ENCODE data around the gene CNTFR. TPM values are rescaled to one million over a fixed set of nuclear protein-coding genes. Genes with fewer than 3 reads are reported as not detected.
A peak's percentile ranks its signal among the peaks of the same experiment; 100 is the strongest.

CNTFR gene
- total RNA-seq, 1 donor from 2014 or later, result 7.4 TPM

DNA sequence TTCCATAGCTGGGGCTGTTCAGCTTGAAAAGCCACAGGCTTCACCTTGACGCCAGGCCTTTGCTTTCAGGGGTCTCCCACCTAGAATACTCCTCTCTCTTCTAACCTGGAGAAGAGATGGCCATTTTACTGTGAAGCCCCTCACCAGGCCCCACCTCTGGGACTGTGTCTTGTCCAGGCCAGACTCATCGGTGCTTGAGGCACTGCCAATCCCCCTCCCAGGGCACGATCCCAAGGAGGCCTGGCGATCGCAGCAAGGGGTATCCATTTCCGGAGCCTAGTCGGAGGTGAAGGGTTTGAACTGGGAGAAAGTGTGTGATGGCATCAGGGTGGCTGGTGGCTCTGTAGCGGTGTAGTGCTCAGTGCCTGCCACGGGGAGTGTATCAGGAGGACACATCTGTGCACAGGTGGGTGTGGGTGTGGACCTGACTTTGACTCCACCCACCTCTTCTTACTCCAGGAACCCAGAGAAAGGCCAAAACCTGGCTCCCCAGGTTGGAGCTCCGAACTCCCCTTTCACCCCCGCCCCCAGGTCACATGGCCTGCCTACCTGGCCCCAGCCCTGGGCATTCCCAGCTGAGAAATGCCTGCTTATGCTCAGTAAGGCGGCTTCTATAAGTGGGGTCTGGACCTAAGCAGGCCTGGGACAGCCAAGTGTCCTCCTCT lies 39.4 kb downstream of the CNTFR start:
- Histone ChIP-seq H3K4me2 (ENCODE audit: low read length) (no peak overlapping the region), H4K20me1 (ENCODE audit: insufficient read depth, low read length) (peaks cover 5% of the 10 kb centered on the region), H3K9me3 (ENCODE audit: insufficient read depth, low read depth, low read length) (no peaks in the 10 kb centered on the region), H3K27me3 (ENCODE audit: insufficient read depth, low read length) (peaks cover 12% of the 10 kb centered on the region), H3K9ac (ENCODE audit: low read length) (no peak overlapping the region), H3K4me3 (ENCODE audit: insufficient read depth, low read depth, low read length) (no peak overlapping the region), H3K36me3 (ENCODE audit: insufficient read depth, low read length) (no peaks in the 10 kb centered on the region), H3K27ac (ENCODE audit: low read depth, low read length) (no peak overlapping the region), H3K4me1 (ENCODE audit: insufficient read depth, low read length) (no peaks in the 10 kb centered on the region), H3K79me2 (ENCODE audit: insufficient read depth, low read length) (no peaks in the 10 kb centered on the region), H2AFZ (ENCODE audit: low read depth, low read length) (no peak overlapping the region)
- FAIRE-seq (no peak), DNase-seq (ENCODE audit: low read depth) (no peak)
- peaks cover 6% of the 10 kb centered on the region for H3K4me1 Mint-ChIP-seq (ENCODE audit: low read depth, unreplicated experiment)
- no peak overlapping the region for H3K4me3 Mint-ChIP-seq (ENCODE audit: unreplicated experiment)
- H3K9me3 Mint-ChIP-seq (ENCODE audit: unreplicated experiment), result no peaks in the 10 kb centered on the region
- TF ChIP-seq, protein P1, sequence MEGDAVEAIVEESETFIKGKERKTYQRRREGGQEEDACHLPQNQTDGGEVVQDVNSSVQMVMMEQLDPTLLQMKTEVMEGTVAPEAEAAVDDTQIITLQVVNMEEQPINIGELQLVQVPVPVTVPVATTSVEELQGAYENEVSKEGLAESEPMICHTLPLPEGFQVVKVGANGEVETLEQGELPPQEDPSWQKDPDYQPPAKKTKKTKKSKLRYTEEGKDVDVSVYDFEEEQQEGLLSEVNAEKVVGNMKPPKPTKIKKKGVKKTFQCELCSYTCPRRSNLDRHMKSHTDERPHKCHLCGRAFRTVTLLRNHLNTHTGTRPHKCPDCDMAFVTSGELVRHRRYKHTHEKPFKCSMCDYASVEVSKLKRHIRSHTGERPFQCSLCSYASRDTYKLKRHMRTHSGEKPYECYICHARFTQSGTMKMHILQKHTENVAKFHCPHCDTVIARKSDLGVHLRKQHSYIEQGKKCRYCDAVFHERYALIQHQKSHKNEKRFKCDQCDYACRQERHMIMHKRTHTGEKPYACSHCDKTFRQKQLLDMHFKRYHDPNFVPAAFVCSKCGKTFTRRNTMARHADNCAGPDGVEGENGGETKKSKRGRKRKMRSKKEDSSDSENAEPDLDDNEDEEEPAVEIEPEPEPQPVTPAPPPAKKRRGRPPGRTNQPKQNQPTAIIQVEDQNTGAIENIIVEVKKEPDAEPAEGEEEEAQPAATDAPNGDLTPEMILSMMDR (IDR thresholded peaks at IDR 0.05; ENCODE audit: insufficient read depth, low read depth, low read length), result no peak
- TF ChIP-seq EZH2 (IDR thresholded peaks at IDR 0.05; ENCODE audit: insufficient read depth, low read length), result no peak
- H3K27me3 Mint-ChIP-seq (ENCODE audit: low read depth, unreplicated experiment), result peaks cover 52% of the 10 kb centered on the region
- peaks cover 6% of the 10 kb centered on the region for H3K36me3 Mint-ChIP-seq (ENCODE audit: low read depth, unreplicated experiment)
- no peak overlapping the region for H3K27ac Mint-ChIP-seq (ENCODE audit: unreplicated experiment)

DNA sequence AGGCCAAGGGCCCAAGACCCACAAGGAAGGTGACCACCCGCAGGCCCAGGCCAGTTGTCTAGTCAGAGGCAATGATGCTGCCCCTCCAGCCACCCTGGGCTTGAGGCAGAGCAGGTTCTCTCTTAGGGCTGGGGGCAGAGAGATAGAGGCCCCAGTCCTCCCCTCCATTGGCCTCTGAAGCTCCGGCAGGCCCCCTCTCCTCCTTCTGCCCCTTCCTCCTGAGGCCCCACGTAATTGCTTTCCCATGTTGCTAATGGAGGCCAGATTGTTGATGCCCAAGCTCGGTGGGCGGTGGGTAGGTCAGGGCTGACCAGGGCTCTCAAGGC lies 40.2 kb downstream of the CNTFR start:
- no peak for FAIRE-seq
- H3K27ac ChIP-seq (ENCODE audit: low read depth, low read length), result no peak overlapping the region
- no peak overlapping the region for H3K4me3 ChIP-seq (ENCODE audit: insufficient read depth, low read depth, low read length)
- peaks cover under 1% of the 10 kb centered on the region for H3K4me1 Mint-ChIP-seq (ENCODE audit: low read depth, unreplicated experiment)
- no peaks in the 10 kb centered on the region for H3K79me2 ChIP-seq (ENCODE audit: insufficient read depth, low read length)
- H3K4me2 ChIP-seq (ENCODE audit: low read length), result no peak overlapping the region
- H3K4me1 ChIP-seq (ENCODE audit: insufficient read depth, low read length), result no peaks in the 10 kb centered on the region
- H3K9me3 ChIP-seq (ENCODE audit: insufficient read depth, low read depth, low read length), result no peaks in the 10 kb centered on the region
- H3K27me3 ChIP-seq (ENCODE audit: insufficient read depth, low read length), result peaks cover 16% of the 10 kb centered on the region
- H3K9me3 Mint-ChIP-seq (ENCODE audit: unreplicated experiment), result no peaks in the 10 kb centered on the region
- H2AFZ ChIP-seq (ENCODE audit: low read depth, low read length), result no peak overlapping the region
- no peak for TF ChIP-seq EZH2 (IDR thresholded peaks at IDR 0.05; ENCODE audit: insufficient read depth, low read length)
- TF ChIP-seq, protein P1 (IDR thresholded peaks at IDR 0.05; ENCODE audit: insufficient read depth, low read depth, low read length), result no peak
- H3K4me3 Mint-ChIP-seq (ENCODE audit: unreplicated experiment), result no peak overlapping the region
- H3K36me3 Mint-ChIP-seq (ENCODE audit: low read depth, unreplicated experiment), result peaks cover 3% of the 10 kb centered on the region
- H3K36me3 ChIP-seq (ENCODE audit: insufficient read depth, low read length), result no peaks in the 10 kb centered on the region
- DNase-seq (ENCODE audit: low read depth), result no peak
- peaks cover 53% of the 10 kb centered on the region for H3K27me3 Mint-ChIP-seq (ENCODE audit: low read depth, unreplicated experiment)
- H4K20me1 ChIP-seq (ENCODE audit: insufficient read depth, low read length), result peaks cover 5% of the 10 kb centered on the region
- no peak overlapping the region for H3K27ac Mint-ChIP-seq (ENCODE audit: unreplicated experiment)
- no peak overlapping the region for H3K9ac ChIP-seq (ENCODE audit: low read length)

DNA sequence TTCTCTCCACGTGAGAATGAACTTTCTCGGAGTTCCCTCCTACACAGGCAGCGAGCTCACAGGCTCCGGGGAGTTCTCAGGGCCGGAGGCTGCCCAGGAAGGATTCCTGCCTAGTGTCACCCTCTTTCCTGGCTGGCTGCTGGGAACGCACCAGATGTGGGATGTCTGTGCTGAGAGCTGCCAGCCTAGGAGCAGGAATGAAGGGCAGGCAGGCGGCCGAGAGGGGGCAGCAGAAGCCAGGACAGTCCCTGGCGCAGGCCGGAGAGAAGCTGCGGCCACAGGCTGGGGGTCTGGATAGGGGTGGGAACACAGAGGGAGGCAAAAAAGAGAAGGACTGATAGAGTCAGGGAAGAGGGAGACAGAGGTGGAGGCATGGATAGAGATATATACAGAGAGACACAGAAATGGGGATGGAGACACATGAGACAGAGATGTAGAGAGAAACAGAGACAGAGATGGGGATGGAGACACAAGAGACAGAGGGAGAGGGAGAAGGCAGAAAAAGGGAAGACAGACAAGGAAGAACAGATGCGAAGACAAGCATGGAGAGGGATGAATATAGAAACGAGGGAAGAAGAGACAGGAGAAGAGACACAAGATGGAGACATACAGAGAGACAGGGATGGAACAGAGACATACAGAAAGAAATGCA lies 41.4 kb downstream of the CNTFR start:
- TF ChIP-seq, protein P1 (IDR thresholded peaks at IDR 0.05; ENCODE audit: insufficient read depth, low read depth, low read length), result peak; percentile 61
- no peak for TF ChIP-seq EZH2 (IDR thresholded peaks at IDR 0.05; ENCODE audit: insufficient read depth, low read length)
- H2AFZ ChIP-seq (ENCODE audit: low read depth, low read length), result no peak overlapping the region
- H3K27me3 ChIP-seq (ENCODE audit: insufficient read depth, low read length), result peaks cover 20% of the 10 kb centered on the region
- no peaks in the 10 kb centered on the region for H3K4me1 ChIP-seq (ENCODE audit: insufficient read depth, low read length)
- no peak overlapping the region for H3K4me2 ChIP-seq (ENCODE audit: low read length)
- DNase-seq (ENCODE audit: low read depth) (peak; percentile 8), FAIRE-seq (no peak)
- H3K4me3 ChIP-seq (ENCODE audit: insufficient read depth, low read depth, low read length), result no peak overlapping the region
- no peaks in the 10 kb centered on the region for H3K79me2 ChIP-seq (ENCODE audit: insufficient read depth, low read length)
- H3K4me3 Mint-ChIP-seq (ENCODE audit: unreplicated experiment), result no peak overlapping the region
- no peaks in the 10 kb centered on the region for H3K36me3 ChIP-seq (ENCODE audit: insufficient read depth, low read length)
- H3K27ac ChIP-seq (ENCODE audit: low read depth, low read length), result no peak overlapping the region
- H3K27me3 Mint-ChIP-seq (ENCODE audit: low read depth, unreplicated experiment), result peaks cover 52% of the 10 kb centered on the region
- H3K9ac ChIP-seq (ENCODE audit: low read length), result no peak overlapping the region
- peaks cover 2% of the 10 kb centered on the region for H3K36me3 Mint-ChIP-seq (ENCODE audit: low read depth, unreplicated experiment)
- peaks cover 5% of the 10 kb centered on the region for H4K20me1 ChIP-seq (ENCODE audit: insufficient read depth, low read length)
- no peaks in the 10 kb centered on the region for H3K9me3 ChIP-seq (ENCODE audit: insufficient read depth, low read depth, low read length)
- H3K27ac Mint-ChIP-seq (ENCODE audit: unreplicated experiment), result no peak overlapping the region
- no peaks in the 10 kb centered on the region for H3K9me3 Mint-ChIP-seq (ENCODE audit: unreplicated experiment)
- no peaks in the 10 kb centered on the region for H3K4me1 Mint-ChIP-seq (ENCODE audit: low read depth, unreplicated experiment)

All from astrocyte (in vitro differentiated cells and primary cell).